Breast epithelium (tissue), 4 donors: ENCODE data around the gene ACAT2. TPM values are rescaled to one million over a fixed set of nuclear protein-coding genes. Genes with fewer than 3 reads are reported as not detected.
"Not testable (repeated sequence)": the region's sequence is repeated elsewhere in the genome, so short reads cannot be mapped to it uniquely, and the experiment has no call there.

Experiments used
- DNase-seq, 2 donors: peaks; one replicate each; pipeline ENCODE4 v3.0.0-alpha.2; 2019; ENCODE audit warnings: low spot score in 2 of 2
- H3K27ac ChIP-seq, 2 donors: fragments of 200-600 bp; sonication (generic) in 1 of 2; one replicate each; pipeline ENCODE4 v1.5.1; 2016 to 2019; ENCODE audit warnings: mild to moderate bottlenecking in 1 of 2
- H3K27me3 ChIP-seq, 2 donors: fragments of 200-600 bp; sonication (generic) in 1 of 2; one replicate each; pipeline versions ENCODE4 v1.5.1 to v1.6.0; 2017 to 2019; ENCODE audit warnings: control low read depth in 1 of 2, mild to moderate bottlenecking in 1 of 2
- H3K36me3 ChIP-seq: fragments of 200-600 bp; one replicate; pipeline ENCODE4 v1.5.1; 2019
- H3K4me1 ChIP-seq, 2 donors: fragments of 200-600 bp; sonication (generic); one replicate each; pipeline ENCODE4 v1.5.1; 2016 to 2019; ENCODE audit warnings: control low read depth in 1 of 2
- H3K4me3 ChIP-seq, 3 donors: fragments of 200-600 bp; sonication (generic); 1 replicate in 2 of 3; 2 replicates in 1 of 3; pipeline ENCODE4 v1.5.1; 2016 to 2019; ENCODE audit warnings: mild to moderate bottlenecking in 3 of 3, moderate library complexity in 2 of 3
- H3K9me3 ChIP-seq, 2 donors: fragments of 200-600 bp; sonication (generic) in 1 of 2; one replicate each; pipeline ENCODE4 v1.5.1; 2016 to 2019; ENCODE audit warnings: control low read depth in 1 of 2
- CTCF ChIP-seq, 3 donors: fragments of 450-650 bp; IDR thresholded peaks; one replicate each; pipeline ENCODE4 v1.5.1; 2016 to 2017; ENCODE audit warnings: antibody characterized with exemption in 3 of 3, mild to moderate bottlenecking in 3 of 3, moderate library complexity in 3 of 3
- POLR2A ChIP-seq: fragments of 450-650 bp; IDR thresholded peaks from one replicate; pipeline ENCODE4 v1.6.1; 2016; ENCODE audit warnings: antibody characterized with exemption, mild to moderate bottlenecking, moderate library complexity
- POLR2AphosphoS5 ChIP-seq, 3 donors: sonication (generic); formaldehyde crosslinking; IDR thresholded peaks; one replicate each; pipeline ENCODE4 v1.6.1; 2017; ENCODE audit warnings: antibody characterized with exemption in 3 of 3
- intact Hi-C: fragments of 100-400 bp; cut with DNase I; formaldehyde crosslinking; loops from one replicate; pipeline ENCODE4 v1.15.1; 2023; ENCODE audit warnings: low total_unique reads
- total RNA-seq, 3 donors: library from RNA; depleted of rRNA; stranded (reverse); fragments of >200 nt; gene quantifications; one replicate each; pipeline ENCODE4 v1.1.0, GENCODE V29; 2016

Gene ACAT2
- total RNA-seq, 3 donors from 2014 or later: 9.4 to 10.5 (median 10.1) TPM

GRCh38 chr6:159730332-159730676, 31.5 kb upstream of the ACAT2 start:
- Histone ChIP-seq H3K27me3 (no peaks in the 10 kb centered on the region), H3K36me3 (no peaks in the 10 kb centered on the region), H3K4me1 (peaks cover 0 to 4% of the 10 kb centered on the region in 2 donors), H3K9me3 (no peaks in the 10 kb centered on the region), H3K4me3 (peak overlapping the region in 2 of 3 donors; percentile 88 to 93), H3K27ac (no peak overlapping the region)
- intact Hi-C loops: no loop called here
- DNase-seq: no peak
- no peak for TF ChIP-seq POLR2AphosphoS5 (IDR thresholded peaks at IDR 0.05)
- no peak for TF ChIP-seq CTCF (IDR thresholded peaks at IDR 0.05)
- TF ChIP-seq POLR2A: no peak

GRCh38 chr6:159732550-159732949, 29.3 kb upstream of the ACAT2 start:
- H3K27me3 ChIP-seq, DNase-seq, H3K9me3 ChIP-seq, H3K4me1 ChIP-seq, H3K36me3 ChIP-seq, H3K4me3 ChIP-seq, intact Hi-C loops, H3K27ac ChIP-seq: not testable (repeated sequence)

GRCh38 chr6:159733395-159733794, 28.4 kb upstream of the ACAT2 start:
- H3K36me3 ChIP-seq, intact Hi-C loops, H3K27ac ChIP-seq, H3K9me3 ChIP-seq, DNase-seq, H3K4me3 ChIP-seq, H3K27me3 ChIP-seq, H3K4me1 ChIP-seq: not testable (repeated sequence)

GRCh38 chr6:159736908-159737307, 24.9 kb upstream of the ACAT2 start:
- no peak overlapping the region for H3K4me3 ChIP-seq
- intact Hi-C loops: no loop called here

GRCh38 chr6:159739341-159739740, 22.5 kb upstream of the ACAT2 start:
- no peak for TF ChIP-seq POLR2AphosphoS5 (IDR thresholded peaks at IDR 0.05)
- Histone ChIP-seq H3K27me3 (no peaks in the 10 kb centered on the region), H3K4me1 (no peaks in the 10 kb centered on the region), H3K36me3 (peaks cover 15% of the 10 kb centered on the region), H3K9me3 (no peaks in the 10 kb centered on the region), H3K27ac (no peak overlapping the region), H3K4me3 (no peak overlapping the region)
- intact Hi-C loops: no loop called here
- no peak for DNase-seq

More at GRCh38 chr6:159736908-159737307, 24.9 kb upstream of the ACAT2 start:
- Histone ChIP-seq H3K27me3 (no peaks in the 10 kb centered on the region), H3K9me3 (no peaks in the 10 kb centered on the region), H3K4me1 (no peaks in the 10 kb centered on the region), H3K36me3 (peaks cover under 1% of the 10 kb centered on the region), H3K27ac (no peak overlapping the region)
- TF ChIP-seq POLR2A (no peak), CTCF (IDR thresholded peaks at IDR 0.05) (no peak), POLR2AphosphoS5 (IDR thresholded peaks at IDR 0.05) (no peak)
- DNase-seq: no peak

- Histone ChIP-seq H3K4me1 (no peaks in the 10 kb centered on the region), H3K36me3 (peaks cover 32% of the 10 kb centered on the region), H3K27ac (no peak overlapping the region), H3K9me3 (no peaks in the 10 kb centered on the region), H3K27me3 (no peaks in the 10 kb centered on the region), H3K4me3 (no peak overlapping the region)
- DNase-seq: no peak
- intact Hi-C loops: loop anchor here (10.0 kb wide), 1 partner anchor 783 kb away; no protein-coding TSS in a partner anchor
- TF ChIP-seq CTCF (IDR thresholded peaks at IDR 0.05) (no peak), POLR2AphosphoS5 (IDR thresholded peaks at IDR 0.05) (no peak), POLR2A (no peak)
Measured at GRCh38 chr6:159742165-159742564, 19.7 kb upstream of the ACAT2 start.

GRCh38 chr6:159745081-159745480, 16.8 kb upstream of the ACAT2 start:
- intact Hi-C loops: loop anchor here (10.0 kb wide), 1 partner anchor 780 kb away; no protein-coding TSS in a partner anchor
- H3K36me3 ChIP-seq: peaks cover 32% of the 10 kb centered on the region
- no peaks in the 10 kb centered on the region for H3K27me3 ChIP-seq
- H3K9me3 ChIP-seq: no peaks in the 10 kb centered on the region
- DNase-seq: no peak
- no peaks in the 10 kb centered on the region for H3K4me1 ChIP-seq
- TF ChIP-seq POLR2AphosphoS5 (IDR thresholded peaks at IDR 0.05) (no peak), CTCF (IDR thresholded peaks at IDR 0.05) (no peak), POLR2A (no peak)
- H3K4me3 ChIP-seq: no peak overlapping the region
- no peak overlapping the region for H3K27ac ChIP-seq
